HG03575 (cell line): ENCODE results near the gene SOX9.
"Not testable (repeated sequence)": the region's sequence is repeated elsewhere in the genome, so short reads cannot be mapped to it uniquely, and the experiment has no call there.

ENCODE experiments used
- ATAC-seq: cut with Tn5 transposase; IDR thresholded peaks from one replicate; pipeline ENCODE4 v1.9.1; 2021; ENCODE audit not compliant: unreplicated experiment, insufficient number of reproducible peaks, low FRiP score; ENCODE audit errors: extremely low read depth

Gene SOX9

GRCh38 chr17:72123530-72124437 lies 3.0 kb downstream of the SOX9 start:
- ATAC-seq: no peak

- ATAC-seq: no peak
Measured at GRCh38 chr17:72124438-72124775, 3.6 kb downstream of the SOX9 start.

- no peak for ATAC-seq
Measured at GRCh38 chr17:72125226-72125651, 4.4 kb downstream of the SOX9 start.

DNA sequence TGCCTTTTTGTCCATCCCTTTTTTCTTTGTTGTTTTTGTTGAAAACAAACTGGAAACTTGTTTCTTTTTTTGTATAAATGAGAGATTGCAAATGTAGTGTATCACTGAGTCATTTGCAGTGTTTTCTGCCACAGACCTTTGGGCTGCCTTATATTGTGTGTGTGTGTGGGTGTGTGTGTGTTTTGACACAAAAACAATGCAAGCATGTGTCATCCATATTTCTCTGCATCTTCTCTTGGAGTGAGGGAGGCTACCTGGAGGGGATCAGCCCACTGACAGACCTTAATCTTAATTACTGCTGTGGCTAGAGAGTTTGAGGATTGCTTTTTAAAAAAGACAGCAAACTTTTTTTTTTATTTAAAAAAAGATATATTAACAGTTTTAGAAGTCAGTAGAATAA lies 4.9 kb downstream of the SOX9 start:
- ATAC-seq: no peak

DNA sequence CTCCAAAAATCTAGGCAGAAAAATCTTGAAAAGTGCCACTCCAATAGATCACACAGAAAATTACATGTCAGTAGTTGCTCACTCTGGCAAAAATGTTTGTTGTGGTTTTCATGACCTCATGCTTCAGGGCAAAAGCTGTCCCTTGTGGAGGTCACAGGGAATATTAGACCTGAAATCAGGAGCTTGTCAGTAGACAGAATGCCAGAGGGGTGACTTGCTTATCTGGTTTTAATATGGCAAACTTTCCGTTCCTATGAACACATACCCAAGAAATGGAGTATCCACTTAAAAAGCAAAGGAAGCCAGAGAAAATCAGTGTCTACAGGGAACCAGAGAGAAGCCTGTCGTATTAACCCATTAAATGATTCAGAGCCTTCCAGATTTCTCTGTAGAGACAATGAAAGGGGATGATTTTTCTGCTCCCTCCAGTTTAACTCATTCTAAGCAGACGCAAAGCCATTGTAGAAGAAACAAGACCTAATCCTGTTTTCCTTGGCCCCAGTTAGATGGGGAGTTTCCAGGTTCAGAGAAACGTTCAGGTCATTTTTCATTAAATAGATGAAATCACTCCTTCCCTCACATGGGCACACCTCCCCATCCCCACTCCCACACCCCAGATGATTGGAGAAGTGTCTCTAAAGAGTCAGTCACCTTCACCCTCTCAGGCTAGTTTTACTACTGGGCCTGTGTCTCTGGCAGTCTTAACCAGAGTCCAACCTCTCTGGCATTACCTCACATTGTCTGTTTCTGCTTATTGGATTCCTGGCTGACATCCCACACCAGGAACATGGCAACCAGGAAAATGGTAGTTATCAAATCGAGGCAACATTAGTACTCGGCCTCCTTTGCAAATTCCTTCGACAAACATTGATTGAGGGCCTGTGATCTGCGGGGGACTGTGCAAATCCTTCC lies 6.0 kb downstream of the SOX9 start:
- no peak for ATAC-seq

GRCh38 chr17:72128039-72128438 lies 7.2 kb downstream of the SOX9 start:
- no peak for ATAC-seq

DNA sequence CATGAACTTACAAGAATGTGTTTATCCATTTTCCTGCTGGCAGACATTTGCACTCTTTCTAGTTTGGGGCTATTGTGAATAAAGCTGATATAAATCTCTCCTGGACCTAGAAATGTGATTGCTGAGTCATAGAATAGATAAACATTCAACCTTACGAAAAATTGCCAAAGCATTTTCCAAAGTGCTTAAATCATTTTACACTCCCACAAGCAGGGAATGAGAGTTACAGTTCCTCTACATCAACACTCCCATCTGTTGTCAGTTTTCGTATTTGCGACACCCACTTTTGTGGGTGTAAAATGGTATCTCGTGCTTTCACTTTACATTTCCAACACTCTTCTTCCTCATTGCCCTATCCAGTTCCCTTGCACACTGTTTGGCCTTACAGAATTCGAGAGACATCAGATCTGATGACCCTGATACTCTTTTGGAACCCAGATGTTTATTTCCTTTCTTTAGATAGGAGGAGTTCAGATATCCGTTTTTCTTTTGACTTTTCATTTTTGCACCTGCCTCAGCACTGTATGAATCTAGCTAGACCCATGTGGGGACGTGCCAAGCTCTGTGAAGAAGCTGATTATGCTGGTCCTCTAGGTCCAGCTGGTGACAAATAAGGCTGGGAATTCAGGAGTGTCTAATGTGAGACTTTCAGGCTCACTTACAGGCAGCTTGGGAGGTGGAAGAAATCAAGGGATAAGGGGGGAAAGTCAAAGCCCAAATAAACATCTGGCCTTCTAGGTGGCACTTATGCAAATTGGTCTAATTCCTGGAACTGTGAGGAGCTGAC lies 14.0 kb downstream of the SOX9 start:
- no peak for ATAC-seq

- no peak for ATAC-seq
Measured at GRCh38 chr17:72135546-72136325, 14.9 kb downstream of the SOX9 start.

- ATAC-seq: no peak
Measured at GRCh38 chr17:72136692-72137091, 15.9 kb downstream of the SOX9 start.

DNA sequence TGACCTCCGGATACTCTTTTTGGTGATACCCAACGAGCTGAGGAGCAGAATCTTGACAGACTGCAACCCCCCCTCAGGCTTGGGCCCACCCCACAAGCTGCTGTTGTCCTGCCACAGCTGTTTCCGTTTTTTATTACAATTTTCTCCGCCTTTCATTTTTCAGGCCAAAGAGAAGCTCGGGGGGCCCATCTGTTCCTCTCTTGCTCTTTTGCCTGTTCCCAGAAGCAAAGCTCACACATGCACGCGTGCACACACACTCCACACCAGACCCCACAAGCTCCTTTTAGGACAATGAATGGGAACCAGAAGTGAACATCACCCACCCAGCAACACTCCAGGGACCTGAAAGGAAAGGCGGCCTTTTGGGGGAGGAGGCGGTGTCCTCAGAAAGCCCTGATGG lies 16.3 kb downstream of the SOX9 start:
- ATAC-seq: no peak

DNA sequence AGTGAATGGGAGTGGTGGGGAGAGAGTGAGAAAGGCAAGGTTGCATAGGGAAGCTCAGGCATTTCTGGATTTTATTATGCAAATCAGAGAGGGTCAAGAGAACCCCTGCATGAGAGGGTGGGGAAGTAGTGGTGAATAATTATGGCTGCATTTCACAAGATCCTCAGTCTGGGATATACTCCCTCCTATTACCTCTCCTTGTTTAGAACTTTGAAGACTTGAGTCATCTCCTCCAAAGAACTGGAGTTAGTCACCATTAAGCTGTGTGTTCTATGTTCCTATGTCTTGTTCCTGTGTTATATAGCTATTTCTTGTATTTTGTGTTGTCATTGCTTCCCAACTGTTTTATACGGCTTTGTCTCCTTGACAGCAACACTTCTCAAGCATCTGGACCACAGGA lies 18.4 kb downstream of the SOX9 start:
- ATAC-seq: no peak

GRCh38 chr17:72141336-72141735 lies 20.5 kb downstream of the SOX9 start:
- no peak for ATAC-seq

GRCh38 chr17:72142097-72142496 lies 21.3 kb downstream of the SOX9 start:
- ATAC-seq: not testable (repeated sequence)

DNA sequence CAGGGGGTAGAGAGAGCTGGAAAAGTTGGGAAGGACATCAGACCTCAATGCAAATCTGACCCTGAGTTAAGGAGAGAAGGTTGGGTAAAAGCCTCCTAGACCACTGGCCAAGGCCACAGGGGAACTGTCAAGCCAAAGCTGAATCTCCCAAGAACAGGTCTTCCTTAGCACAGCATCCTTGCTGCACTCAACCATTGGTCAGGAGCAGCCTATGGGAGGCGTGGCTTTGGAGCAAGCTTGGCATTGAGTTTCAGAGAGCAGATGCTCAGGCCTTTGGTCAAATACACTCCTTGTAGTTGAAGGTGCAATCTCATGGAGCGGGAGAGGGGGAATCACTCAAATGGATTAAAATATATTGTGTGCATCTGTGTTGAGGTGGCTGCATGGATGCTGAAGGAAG lies 21.8 kb downstream of the SOX9 start:
- ATAC-seq: no peak

DNA sequence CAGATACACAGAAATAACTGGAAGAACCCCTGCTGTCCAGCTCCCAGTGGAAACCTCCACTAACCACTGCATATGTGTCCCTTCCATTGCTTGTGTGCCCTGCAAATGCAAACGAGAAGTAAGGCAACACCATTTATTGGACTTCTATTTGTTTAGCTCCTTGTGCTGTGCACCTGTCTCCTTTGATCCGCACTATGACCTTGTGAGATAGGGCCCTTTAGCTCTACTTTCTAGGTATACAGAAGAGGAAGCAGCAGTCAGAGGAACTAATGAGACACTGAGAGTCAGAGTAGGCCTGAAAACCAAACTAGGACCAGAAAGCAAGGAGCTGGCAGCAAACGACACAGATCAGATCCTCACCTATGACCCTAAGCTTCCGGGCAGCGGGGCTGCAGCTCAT lies 22.4 kb downstream of the SOX9 start:
- no peak for ATAC-seq

DNA sequence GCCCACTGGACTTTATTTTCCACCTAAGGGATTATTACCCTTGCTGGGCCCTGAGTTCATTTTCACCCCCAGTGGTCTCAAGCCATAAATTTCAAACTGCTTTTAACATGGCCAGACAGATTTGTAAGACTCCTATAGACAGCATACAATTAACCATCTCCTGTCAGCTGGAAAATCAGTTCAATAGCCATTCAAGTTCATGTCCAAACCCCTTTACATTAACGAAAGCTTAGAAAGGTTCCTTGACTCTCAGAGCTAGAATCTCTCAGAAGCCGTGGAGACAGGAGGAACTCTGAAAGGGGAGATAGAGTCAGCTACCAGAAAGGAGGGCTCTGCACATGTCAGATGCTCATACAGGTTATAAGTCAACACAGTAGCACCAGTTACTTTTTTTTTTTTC lies 23.3 kb downstream of the SOX9 start:
- ATAC-seq: no peak

DNA sequence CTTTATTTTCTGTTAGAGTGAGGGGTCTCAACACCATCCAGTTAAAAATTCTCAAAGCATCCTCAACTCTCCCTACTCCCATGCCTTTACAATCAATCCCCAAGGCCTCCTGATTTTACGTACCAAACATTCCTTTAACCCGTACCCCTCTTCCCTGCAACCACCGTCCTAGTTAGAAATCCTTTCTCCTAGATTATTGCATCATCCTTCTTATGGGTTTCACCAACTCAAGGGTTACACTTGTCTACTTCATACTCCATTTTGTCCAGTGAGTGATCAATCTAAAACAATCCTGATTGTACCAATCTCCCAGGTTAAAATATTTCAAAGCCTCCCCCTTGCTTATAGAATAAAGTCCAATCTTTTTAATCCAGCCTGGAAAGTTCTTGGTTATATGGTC lies 24.7 kb downstream of the SOX9 start:
- ATAC-seq: no peak

GRCh38 chr17:72145962-72146361 lies 25.1 kb downstream of the SOX9 start:
- no peak for ATAC-seq

GRCh38 chr17:72146371-72146770 lies 25.6 kb downstream of the SOX9 start:
- no peak for ATAC-seq
